H9 (cell line): ENCODE data around the gene SPTBN4. TPM values are rescaled to one million over a fixed set of nuclear protein-coding genes. Genes with fewer than 3 reads are reported as not detected.

ENCODE experiments used
- DNase-seq: peaks from one replicate; pipeline ENCODE4 v3.0.0-alpha.2; 2017
- H2AFZ ChIP-seq: one replicate; pipeline ENCODE4 v1.6.1; 2013; ENCODE audit warnings: mild to moderate bottlenecking, low read length, control low read depth, moderate library complexity
- H2AK5ac ChIP-seq: 2 replicates; pipeline ENCODE4 v1.6.1; 2013; ENCODE audit warnings: low read length, control low read depth, mixed read lengths; ENCODE audit not compliant: insufficient read length
- H2BK120ac ChIP-seq: one replicate; pipeline ENCODE4 v1.6.1; 2013; ENCODE audit warnings: low read depth, mild to moderate bottlenecking, low read length, control low read depth, inconsistent platforms; ENCODE audit not compliant: poor library complexity, severe bottlenecking
- H2BK12ac ChIP-seq: 2 replicates; pipeline ENCODE4 v1.6.1; 2013; ENCODE audit warnings: low read length, control low read depth, mixed read lengths, low read depth; ENCODE audit not compliant: insufficient read length
- H2BK15ac ChIP-seq: 2 replicates; pipeline ENCODE4 v1.6.1; 2013; ENCODE audit warnings: low read depth, low read length, control low read depth
- H2BK20ac ChIP-seq: one replicate; pipeline ENCODE4 v1.6.1; 2013; ENCODE audit warnings: low read depth, mild to moderate bottlenecking, low read length, control low read depth, inconsistent platforms; ENCODE audit not compliant: poor library complexity, severe bottlenecking
- H2BK5ac ChIP-seq: 2 replicates; pipeline ENCODE4 v1.6.1; 2013; ENCODE audit warnings: low read length, control low read depth, mixed read lengths; ENCODE audit not compliant: insufficient read length
- H3K14ac ChIP-seq: 2 replicates; pipeline ENCODE4 v1.6.1; 2013; ENCODE audit warnings: low read length, control low read depth; ENCODE audit not compliant: insufficient read depth
- H3K18ac ChIP-seq: 2 replicates; pipeline ENCODE4 v1.6.1; 2013; ENCODE audit warnings: low read depth, mild to moderate bottlenecking, mixed read lengths, low read length, control low read depth; ENCODE audit not compliant: insufficient read length
- H3K23ac ChIP-seq: 2 replicates; pipeline ENCODE4 v1.6.1; 2013; ENCODE audit warnings: low read length, control low read depth, mixed read lengths, low read depth; ENCODE audit not compliant: insufficient read length
- H3K23me2 ChIP-seq: 2 replicates; pipeline ENCODE4 v1.6.1; 2013; ENCODE audit warnings: low read depth, mild to moderate bottlenecking, mixed read lengths, low read length, control low read depth; ENCODE audit not compliant: insufficient read length, poor library complexity, severe bottlenecking
- H3K27ac ChIP-seq: 2 replicates; pipeline ENCODE4 v1.5.1; 2013; ENCODE audit warnings: low read length, control low read depth, mixed read lengths, low read depth; ENCODE audit not compliant: insufficient read length
- H3K27me3 ChIP-seq: 2 replicates; pipeline ENCODE4 v1.6.1; 2013; ENCODE audit warnings: low read length, control low read depth, inconsistent platforms; ENCODE audit not compliant: insufficient read depth
- H3K4ac ChIP-seq: 2 replicates; pipeline ENCODE4 v1.6.1; 2013; ENCODE audit warnings: low read depth, mild to moderate bottlenecking, control low read depth, inconsistent platforms, low read length, moderate library complexity
- H3K4me1 ChIP-seq: 2 replicates; pipeline ENCODE4 v1.6.1; 2013; ENCODE audit warnings: low read length, control low read depth, inconsistent platforms; ENCODE audit not compliant: insufficient read depth
- H3K4me2 ChIP-seq: 2 replicates; pipeline ENCODE4 v1.6.1; 2013; ENCODE audit warnings: low read length, control low read depth, mixed read lengths; ENCODE audit not compliant: insufficient read length, insufficient read depth
- H3K56ac ChIP-seq: 2 replicates; pipeline ENCODE4 v1.6.1; 2013; ENCODE audit warnings: low read depth, mild to moderate bottlenecking, mixed read lengths, low read length, control low read depth; ENCODE audit not compliant: insufficient read length
- H3K79me1 ChIP-seq: 2 replicates; pipeline ENCODE4 v1.6.1; 2013; ENCODE audit warnings: low read depth, mild to moderate bottlenecking, moderate library complexity, low read length, control low read depth, inconsistent platforms; ENCODE audit not compliant: insufficient read depth, poor library complexity, severe bottlenecking
- H3K79me2 ChIP-seq: 2 replicates; pipeline ENCODE4 v1.6.1; 2013; ENCODE audit warnings: low read length, control low read depth, inconsistent platforms; ENCODE audit not compliant: insufficient read depth
- H3K9ac ChIP-seq: 2 replicates; pipeline ENCODE4 v1.6.1; 2013; ENCODE audit warnings: low read length, control low read depth, mixed read lengths; ENCODE audit not compliant: insufficient read length; ENCODE audit errors: extremely low read depth
- H3K9me3 ChIP-seq: one replicate; pipeline ENCODE4 v1.6.1; 2013; ENCODE audit warnings: low read depth, low read length, inconsistent platforms; ENCODE audit not compliant: control insufficient read depth
- H3T11ph ChIP-seq: one replicate; pipeline ENCODE4 v1.6.1; 2013; ENCODE audit warnings: mild to moderate bottlenecking, low read length, control low read depth, inconsistent platforms
- H4K20me1 ChIP-seq: one replicate; pipeline ENCODE4 v1.6.1; 2013; ENCODE audit not compliant: control insufficient read depth, insufficient read length, insufficient read depth
- H4K5ac ChIP-seq: 2 replicates; pipeline ENCODE4 v1.6.1; 2013; ENCODE audit warnings: low read depth, mild to moderate bottlenecking, mixed read lengths, low read length, control low read depth; ENCODE audit not compliant: insufficient read length
- H4K8ac ChIP-seq: replicated peaks from 2 replicates; pipeline ENCODE4 v1.6.1; 2013; ENCODE audit warnings: low read length, control low read depth, mixed read lengths, low read depth; ENCODE audit not compliant: insufficient read length
- H4K91ac ChIP-seq: 2 replicates; pipeline ENCODE4 v1.6.1; 2013; ENCODE audit warnings: low read depth, mild to moderate bottlenecking, moderate library complexity, mixed read lengths, low read length, control low read depth; ENCODE audit not compliant: insufficient read length
- H3K27ac Mint-ChIP-seq, 3 experiments: 2 replicates in 2 of 3; 3 replicates in 1 of 3; pipeline ENCODE4 v1.8.0; 2020 to 2021; ENCODE audit warnings: mixed read lengths in 3 of 3, mild to moderate bottlenecking in 1 of 3, moderate library complexity in 1 of 3
- H3K27me3 Mint-ChIP-seq: 2 replicates; pipeline ENCODE4 v1.8.0; 2021; ENCODE audit warnings: low read depth, mild to moderate bottlenecking, moderate library complexity, mixed read lengths
- H3K36me3 Mint-ChIP-seq, 3 experiments: 2 replicates in 2 of 3; 3 replicates in 1 of 3; pipeline ENCODE4 v1.8.0; 2020 to 2021; ENCODE audit warnings: low read depth in 3 of 3, mixed read lengths in 3 of 3; ENCODE audit not compliant: insufficient read depth in 1 of 3
- H3K4me1 Mint-ChIP-seq, 2 experiments: 2 replicates each; pipeline ENCODE4 v1.8.0; 2020; ENCODE audit warnings: mixed read lengths in 2 of 2
- H3K4me3 Mint-ChIP-seq, 2 experiments: 2 replicates in 1 of 2; 3 replicates in 1 of 2; pipeline ENCODE4 v1.8.0; 2020 to 2021; ENCODE audit warnings: mild to moderate bottlenecking in 2 of 2, mixed read lengths in 2 of 2, moderate library complexity in 1 of 2
- H3K9me3 Mint-ChIP-seq, 2 experiments: 2 replicates in 1 of 2; 3 replicates in 1 of 2; pipeline ENCODE4 v1.8.0; 2020; ENCODE audit warnings: mild to moderate bottlenecking in 2 of 2, mixed read lengths in 2 of 2, moderate library complexity in 1 of 2
- CTCF ChIP-seq: fragments of 200-600 bp; sonication (generic); conservative IDR thresholded peaks from 3 replicates; pipeline ENCODE4 v1.8.0; 2021; ENCODE audit warnings: antibody characterized with exemption, mild to moderate bottlenecking
- WGBS: extraction: QIAGEN DNeasy Blood & Tissue Kit; methylation state at CpG from one replicate; pipeline ENCODE4 v1.1.7; 2013; ENCODE audit warnings: missing lambda C conversion rate, low lambda C conversion rate, mixed read lengths; ENCODE audit not compliant: insufficient read length; ENCODE audit errors: extremely low coverage; 5-methylcytosine and 5-hydroxymethylcytosine counted together
- total RNA-seq: library from RNA; stranded (reverse); gene quantifications from 2 replicates; pipeline ENCODE4 v1.2.1, GENCODE V29; 2021

Gene SPTBN4
- total RNA-seq, 1 experiment from 2014 or later, result 2.9 TPM

- no peak overlapping the region for H3K23ac ChIP-seq
- peaks cover 19 to 26% of the 10 kb centered on the region in 2 experiments for H3K4me1 Mint-ChIP-seq
- no peaks in the 10 kb centered on the region for H3K79me2 ChIP-seq
- H4K91ac ChIP-seq, result no peak overlapping the region
- no peak overlapping the region for H2BK5ac ChIP-seq
- H3K27me3 Mint-ChIP-seq, result no peaks in the 10 kb centered on the region; the same call in 1 of the 2 replicates
- no peaks in the 10 kb centered on the region for H3K4me1 ChIP-seq
- no peak overlapping the region for H2AK5ac ChIP-seq
- no peak overlapping the region for H2BK15ac ChIP-seq
- no peak overlapping the region for H4K8ac ChIP-seq
- H3K4me2 ChIP-seq, result no peak overlapping the region
- TF ChIP-seq CTCF, result no peak
- H3K9me3 ChIP-seq, result no peaks in the 10 kb centered on the region
- no peak overlapping the region for H4K5ac ChIP-seq
- H3T11ph ChIP-seq, result no peak overlapping the region
- no peaks in the 10 kb centered on the region for H3K79me1 ChIP-seq
- H2BK12ac ChIP-seq, result no peak overlapping the region
- H3K4ac ChIP-seq, result no peak overlapping the region
- no peak overlapping the region for H3K9ac ChIP-seq
- no peak overlapping the region for H3K27ac ChIP-seq
- H3K56ac ChIP-seq, result no peak overlapping the region
- no peak overlapping the region for H3K27ac Mint-ChIP-seq
- no peak overlapping the region for H2BK120ac ChIP-seq
- WGBS, result no CpG with 5 or more reads among the region's 11 CpGs
- no peak overlapping the region for H2BK20ac ChIP-seq
- H3K14ac ChIP-seq, result no peak overlapping the region
- no peak for DNase-seq
- H3K23me2 ChIP-seq, result peaks cover 4% of the 10 kb centered on the region
- H3K36me3 Mint-ChIP-seq, result peaks cover 28 to 68% (median 54%) of the 10 kb centered on the region in 3 experiments; a peak in 6 of 7 replicates
- no peak overlapping the region for H2AFZ ChIP-seq
- H4K20me1 ChIP-seq, result no peaks in the 10 kb centered on the region
- no peaks in the 10 kb centered on the region for H3K27me3 ChIP-seq
- no peak overlapping the region for H3K18ac ChIP-seq
- H3K4me3 Mint-ChIP-seq, result no peak overlapping the region
- H3K9me3 Mint-ChIP-seq, result no peaks in the 10 kb centered on the region; a peak in 2 of 5 replicates
Measured at GRCh38 chr19:40619333-40620160, 152.7 kb downstream of the SPTBN4 start.
